WI38 (cell line): ENCODE data around the gene SPACA4.
"Not testable (repeated sequence)": the region's sequence is repeated elsewhere in the genome, so short reads cannot be mapped to it uniquely, and the experiment has no call there.

Source experiments
- H3K4me3 ChIP-seq: 2 replicates; pipeline ENCODE4 v1.5.1; 2011; ENCODE audit warnings: low read depth, mild to moderate bottlenecking, control low read depth, low read length
- TF ChIP-seq, protein P1 (sequence below): IDR thresholded peaks from 2 replicates; pipeline ENCODE4 v1.5.1; 2012; ENCODE audit warnings: low read depth, mild to moderate bottlenecking, control low read depth, low read length

The SPACA4 gene

GRCh38 chr19:48631225-48631624 is 24.7 kb downstream of the SPACA4 start:
- H3K4me3 ChIP-seq, result no peak overlapping the region
- TF ChIP-seq, protein P1, sequence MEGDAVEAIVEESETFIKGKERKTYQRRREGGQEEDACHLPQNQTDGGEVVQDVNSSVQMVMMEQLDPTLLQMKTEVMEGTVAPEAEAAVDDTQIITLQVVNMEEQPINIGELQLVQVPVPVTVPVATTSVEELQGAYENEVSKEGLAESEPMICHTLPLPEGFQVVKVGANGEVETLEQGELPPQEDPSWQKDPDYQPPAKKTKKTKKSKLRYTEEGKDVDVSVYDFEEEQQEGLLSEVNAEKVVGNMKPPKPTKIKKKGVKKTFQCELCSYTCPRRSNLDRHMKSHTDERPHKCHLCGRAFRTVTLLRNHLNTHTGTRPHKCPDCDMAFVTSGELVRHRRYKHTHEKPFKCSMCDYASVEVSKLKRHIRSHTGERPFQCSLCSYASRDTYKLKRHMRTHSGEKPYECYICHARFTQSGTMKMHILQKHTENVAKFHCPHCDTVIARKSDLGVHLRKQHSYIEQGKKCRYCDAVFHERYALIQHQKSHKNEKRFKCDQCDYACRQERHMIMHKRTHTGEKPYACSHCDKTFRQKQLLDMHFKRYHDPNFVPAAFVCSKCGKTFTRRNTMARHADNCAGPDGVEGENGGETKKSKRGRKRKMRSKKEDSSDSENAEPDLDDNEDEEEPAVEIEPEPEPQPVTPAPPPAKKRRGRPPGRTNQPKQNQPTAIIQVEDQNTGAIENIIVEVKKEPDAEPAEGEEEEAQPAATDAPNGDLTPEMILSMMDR, result no peak

DNA sequence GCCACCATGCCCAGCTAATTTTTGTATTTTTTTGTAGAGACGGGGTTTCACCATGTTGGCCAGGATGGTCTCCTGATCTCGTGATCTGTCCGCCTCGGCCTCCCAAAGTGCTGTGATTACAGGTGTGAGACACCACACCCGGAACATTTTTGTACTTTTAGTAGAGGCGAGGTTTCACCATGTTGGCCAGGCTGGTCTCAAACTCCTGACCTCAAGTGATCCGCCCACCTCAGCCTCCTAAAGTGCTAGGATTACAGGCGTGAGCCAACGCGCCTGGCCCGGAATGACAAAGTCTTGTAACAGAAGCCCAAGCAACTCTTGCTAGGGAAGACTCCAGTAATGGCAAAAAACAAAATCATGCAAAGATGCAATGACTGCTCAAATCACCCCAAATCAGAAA is 25.7 kb downstream of the SPACA4 start:
- H3K4me3 ChIP-seq, result not testable (repeated sequence)

DNA sequence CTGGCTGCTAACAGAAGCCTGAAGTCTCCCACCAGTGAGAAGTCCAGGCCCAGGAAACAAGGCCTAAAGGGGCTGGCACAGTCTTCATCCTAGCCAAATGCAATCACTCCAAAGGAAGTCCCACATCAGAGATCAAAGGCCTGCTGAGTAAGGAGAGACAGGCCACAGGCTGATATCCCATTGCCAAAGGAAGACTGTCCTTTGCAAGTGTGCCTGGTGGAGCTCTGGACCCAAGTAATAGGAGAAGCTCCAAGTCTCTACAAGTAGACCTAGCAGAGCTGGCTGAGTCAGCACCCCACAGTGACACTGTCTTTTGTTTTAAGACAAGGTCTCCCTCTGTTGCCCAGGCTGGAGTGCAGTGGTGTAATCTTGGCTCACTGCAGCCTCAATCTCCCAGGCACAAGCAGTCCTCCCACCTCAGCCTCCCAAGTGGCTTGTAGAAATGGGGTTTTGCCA is 26.2 kb downstream of the SPACA4 start:
- TF ChIP-seq, protein P1, result no peak
- no peak overlapping the region for H3K4me3 ChIP-seq

DNA sequence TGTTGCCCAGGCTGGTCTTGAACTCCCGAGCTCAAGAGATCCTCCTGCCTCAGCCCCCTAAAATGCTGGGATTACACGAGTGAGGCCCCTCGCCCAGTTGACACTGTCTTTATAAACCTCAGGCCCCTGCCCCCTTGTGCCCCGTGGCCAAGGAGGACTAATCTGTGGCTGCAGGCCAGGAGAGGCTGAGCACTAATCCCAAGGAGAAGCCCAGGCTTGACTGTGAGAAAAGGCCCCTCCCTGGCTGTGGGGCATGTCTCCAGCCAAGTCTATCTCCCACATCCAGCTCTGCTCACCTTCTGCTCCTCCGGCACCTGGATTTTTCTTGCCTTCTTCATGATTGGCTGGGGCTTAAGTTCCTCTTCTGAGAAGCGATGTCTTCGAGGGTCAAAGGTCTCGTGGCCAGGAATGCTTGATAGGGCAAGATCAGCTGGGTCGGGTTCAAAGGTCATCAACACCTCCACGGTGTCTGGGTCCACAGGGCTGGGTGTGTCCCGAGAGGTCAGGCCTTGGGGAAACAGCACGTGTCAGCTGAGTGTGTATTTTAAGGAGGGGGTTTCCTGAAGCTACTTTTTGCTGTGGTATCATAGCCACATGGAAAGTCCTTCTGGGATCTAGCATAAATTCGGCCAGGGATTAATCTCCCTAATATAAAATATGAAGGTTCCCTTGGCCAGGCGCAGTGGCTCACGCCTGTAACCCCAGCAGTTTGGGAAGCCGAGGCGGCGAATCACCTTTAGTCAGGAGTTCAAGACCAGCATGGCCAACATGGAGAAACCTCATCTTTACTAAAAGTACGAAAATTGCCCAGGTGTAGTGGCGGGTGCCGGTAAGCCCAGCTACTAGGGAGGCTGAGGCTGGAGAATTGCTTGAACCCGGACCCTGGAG is 26.9 kb downstream of the SPACA4 start:
- H3K4me3 ChIP-seq, result no peak overlapping the region
- TF ChIP-seq, protein P1, result no peak

- TF ChIP-seq, protein P1, result no peak
- no peak overlapping the region for H3K4me3 ChIP-seq
Measured at GRCh38 chr19:48634036-48634342, 27.4 kb downstream of the SPACA4 start.

GRCh38 chr19:48634424-48635262 is 28.1 kb downstream of the SPACA4 start:
- H3K4me3 ChIP-seq, result peak overlapping the region; percentile 16; the same call in 1 of the 2 replicates
- TF ChIP-seq, protein P1, result no peak

- peak overlapping the region; percentile 58 for H3K4me3 ChIP-seq
- TF ChIP-seq, protein P1, result no peak
Measured at GRCh38 chr19:48635263-48635965, 28.9 kb downstream of the SPACA4 start.
